ENCODE data around the gene DIP2C. TPM values are rescaled to one million over a fixed set of nuclear protein-coding genes. Genes with fewer than 3 reads are reported as not detected.

DIP2C gene
- total RNA-seq, 1 experiment from 2014 or later: 11.0 TPM

DNA sequence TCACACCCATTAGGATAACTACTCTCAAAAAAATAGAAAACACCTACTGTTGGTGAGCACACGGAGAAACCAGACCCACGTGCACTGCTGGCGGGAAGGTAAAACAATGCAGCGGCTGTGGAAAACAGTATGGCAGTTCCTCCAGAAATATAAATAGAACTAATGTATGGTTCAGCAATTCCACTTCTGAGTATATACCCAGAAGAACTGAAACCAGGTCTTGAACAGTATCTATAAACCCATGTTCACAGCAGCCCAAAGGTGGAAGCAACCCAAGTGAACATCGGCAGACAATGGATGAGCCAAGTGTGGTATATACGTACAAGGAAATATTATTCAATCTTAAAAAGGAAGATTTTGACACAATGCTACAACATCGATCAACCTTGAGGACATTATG, 389.5 kb downstream of the DIP2C start:
- peaks cover 5% of the 10 kb centered on the region; the same call in 1 of the 2 replicates for H3K9me3 Mint-ChIP-seq
- H3K27ac Mint-ChIP-seq: no peak overlapping the region
- ChIA-PET CTCF (no interaction called here), POLR2A (no interaction called here)
- H3K4me1 Mint-ChIP-seq: no peaks in the 10 kb centered on the region
- no peak for TF ChIP-seq GABPB1 (CRISPR knock-in tag; IDR thresholded peaks at IDR 0.05)
- H3K36me3 Mint-ChIP-seq: peaks cover 8% of the 10 kb centered on the region; the same call in 1 of the 2 replicates
- H3K27me3 Mint-ChIP-seq (ENCODE audit: low read depth): no peaks in the 10 kb centered on the region
- H3K4me3 Mint-ChIP-seq: no peak overlapping the region
- no peak for DNase-seq (ENCODE audit: low spot score)
- ATAC-seq: no peak

DNA sequence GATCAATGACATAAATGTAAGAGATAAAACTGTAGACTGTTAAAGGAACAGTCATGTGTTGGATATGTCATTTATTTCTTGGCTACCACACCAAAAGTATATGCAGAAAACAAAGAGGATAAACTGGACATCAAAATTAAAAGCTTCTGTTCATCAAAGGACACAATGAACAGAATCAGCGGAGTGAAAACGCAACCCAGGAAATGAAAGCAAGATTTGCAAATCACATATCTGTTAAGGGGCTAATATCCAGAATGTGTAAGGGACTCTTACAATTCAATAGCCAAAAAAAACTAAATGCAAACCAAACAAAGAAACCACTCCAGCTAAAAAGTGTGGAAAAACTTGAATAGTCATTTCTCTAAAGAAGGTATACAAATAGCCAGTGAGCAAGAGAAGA, 390.0 kb downstream of the DIP2C start:
- ChIA-PET CTCF (no interaction called here), POLR2A (no interaction called here)
- Mint-ChIP-seq H3K27me3 (ENCODE audit: low read depth) (no peaks in the 10 kb centered on the region), H3K27ac (no peak overlapping the region), H3K4me1 (no peaks in the 10 kb centered on the region), H3K36me3 (peaks cover 8% of the 10 kb centered on the region; the same call in 1 of the 2 replicates), H3K9me3 (peaks cover 2% of the 10 kb centered on the region; the same call in 1 of the 2 replicates), H3K4me3 (no peak overlapping the region)
- DNase-seq (ENCODE audit: low spot score) (no peak), ATAC-seq (no peak)
- no peak for TF ChIP-seq NFE2L1 (CRISPR knock-in tag; IDR thresholded peaks at IDR 0.05)
- no peak for TF ChIP-seq ZNF317 (CRISPR knock-in tag; IDR thresholded peaks at IDR 0.05; ENCODE audit: borderline replicate concordance, low read depth)

DNA sequence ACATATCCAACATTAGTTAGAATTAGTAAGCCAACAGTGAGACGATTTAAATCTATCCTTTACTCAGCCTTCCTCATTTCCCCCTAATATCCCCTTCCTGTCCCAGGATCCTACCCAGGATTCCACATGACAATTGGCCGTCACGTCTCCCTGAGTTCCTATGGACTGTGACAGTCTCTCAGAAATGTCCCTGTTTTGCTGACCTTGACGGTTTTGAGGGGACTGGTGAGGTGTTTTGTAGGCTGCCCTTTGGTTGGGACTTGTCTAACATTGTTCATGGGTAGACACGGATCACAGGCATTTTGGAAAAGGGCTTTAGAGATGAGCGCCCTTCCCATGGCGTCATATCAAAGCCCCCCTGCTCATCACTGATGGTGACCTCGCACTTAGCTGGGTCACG, 391.4 kb downstream of the DIP2C start:
- no peaks in the 10 kb centered on the region for H3K9me3 Mint-ChIP-seq
- no peaks in the 10 kb centered on the region for H3K27me3 Mint-ChIP-seq (ENCODE audit: low read depth)
- H3K36me3 Mint-ChIP-seq: peaks cover 8% of the 10 kb centered on the region; the same call in 1 of the 2 replicates
- TF ChIP-seq ETV6 (CRISPR knock-in tag; IDR thresholded peaks at IDR 0.05): no peak
- TF ChIP-seq, protein P1, sequence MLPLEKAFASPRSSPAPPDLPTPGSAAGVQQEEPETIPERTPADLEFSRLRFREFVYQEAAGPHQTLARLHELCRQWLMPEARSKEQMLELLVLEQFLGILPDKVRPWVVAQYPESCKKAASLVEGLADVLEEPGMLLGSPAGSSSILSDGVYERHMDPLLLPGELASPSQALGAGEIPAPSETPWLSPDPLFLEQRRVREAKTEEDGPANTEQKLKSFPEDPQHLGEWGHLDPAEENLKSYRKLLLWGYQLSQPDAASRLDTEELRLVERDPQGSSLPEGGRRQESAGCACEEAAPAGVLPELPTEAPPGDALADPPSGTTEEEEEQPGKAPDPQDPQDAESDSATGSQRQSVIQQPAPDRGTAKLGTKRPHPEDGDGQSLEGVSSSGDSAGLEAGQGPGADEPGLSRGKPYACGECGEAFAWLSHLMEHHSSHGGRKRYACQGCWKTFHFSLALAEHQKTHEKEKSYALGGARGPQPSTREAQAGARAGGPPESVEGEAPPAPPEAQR (CRISPR knock-in tag; IDR thresholded peaks at IDR 0.05): no peak
- TF ChIP-seq SP1 (CRISPR knock-in tag; conservative IDR thresholded peaks at IDR 0.05): no peak
- no peak for TF ChIP-seq KAT7 (CRISPR knock-in tag; IDR thresholded peaks at IDR 0.05; ENCODE audit: borderline replicate concordance)
- no peak for TF ChIP-seq CBFB (CRISPR knock-in tag; IDR thresholded peaks at IDR 0.05; ENCODE audit: low read depth)
- TF ChIP-seq, protein P2, sequence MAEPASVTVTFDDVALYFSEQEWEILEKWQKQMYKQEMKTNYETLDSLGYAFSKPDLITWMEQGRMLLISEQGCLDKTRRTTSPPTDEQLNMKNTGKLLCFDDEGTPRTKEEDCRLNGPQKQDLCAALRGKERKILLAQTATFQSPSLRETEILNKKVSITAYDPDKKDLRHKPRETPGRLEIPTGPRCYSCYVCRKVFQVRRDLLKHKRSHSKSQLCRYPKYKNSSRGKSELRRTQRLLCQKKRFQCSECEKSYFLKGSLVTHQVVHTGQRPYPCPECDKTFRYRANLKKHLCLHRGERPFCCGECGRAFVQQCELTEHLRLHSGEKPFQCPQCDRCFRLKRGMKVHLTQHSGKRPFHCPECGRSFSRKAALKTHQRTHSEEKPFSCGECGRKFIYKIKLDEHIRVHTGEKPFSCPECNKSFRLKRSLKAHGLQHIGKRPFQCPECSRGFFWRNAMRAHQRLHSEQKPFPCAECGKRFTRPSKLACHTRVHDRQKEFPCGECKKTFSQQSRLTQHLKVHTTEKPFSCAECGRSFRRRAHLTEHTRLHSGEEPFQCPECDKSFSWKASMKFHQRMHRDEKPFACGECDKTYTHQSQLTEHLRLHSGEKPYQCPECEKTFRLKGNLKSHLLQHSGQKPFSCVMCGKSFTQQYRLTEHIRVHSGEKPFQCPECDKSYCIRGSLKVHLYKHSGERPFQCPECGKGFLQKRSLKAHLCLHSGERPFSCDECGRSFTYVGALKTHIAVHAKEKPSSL (CRISPR knock-in tag; conservative IDR thresholded peaks at IDR 0.05): no peak
- TF ChIP-seq CREB1 (CRISPR knock-in tag; IDR thresholded peaks at IDR 0.05): no peak
- POLR2A ChIA-PET: no interaction called here
- H3K4me1 Mint-ChIP-seq: no peaks in the 10 kb centered on the region
- H3K4me3 Mint-ChIP-seq: no peak overlapping the region
- H3K27ac Mint-ChIP-seq: no peak overlapping the region
- CTCF ChIA-PET: interaction anchor here (1.3 kb wide), 1 partner anchor 118 kb away, joined by 3 read pairs; no protein-coding TSS in a partner anchor
- ATAC-seq (no peak), DNase-seq (ENCODE audit: low spot score) (no peak)

DNA sequence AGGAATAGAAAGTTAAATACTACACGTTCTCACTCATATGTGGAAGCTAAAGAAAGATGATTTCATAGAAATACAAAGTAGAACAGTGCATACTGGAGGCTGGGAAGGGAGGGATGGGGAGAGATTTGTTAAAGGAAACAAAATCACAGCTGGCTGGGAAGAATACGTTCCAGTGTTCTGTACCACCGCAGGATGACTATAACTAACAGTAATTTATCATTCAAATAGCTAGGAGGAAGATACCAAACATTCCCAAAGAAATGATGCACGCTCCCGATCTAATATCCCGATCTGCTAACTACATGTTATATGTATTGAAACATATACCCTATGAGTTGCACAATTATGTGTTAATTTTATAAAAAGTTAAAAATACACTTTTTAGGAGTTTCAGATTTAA, 391.9 kb downstream of the DIP2C start:
- no peak overlapping the region for H3K27ac Mint-ChIP-seq
- ATAC-seq: no peak
- no peaks in the 10 kb centered on the region for H3K27me3 Mint-ChIP-seq (ENCODE audit: low read depth)
- H3K36me3 Mint-ChIP-seq: peaks cover 8% of the 10 kb centered on the region; the same call in 1 of the 2 replicates
- no peak for DNase-seq (ENCODE audit: low spot score)
- no peak overlapping the region for H3K4me3 Mint-ChIP-seq
- H3K9me3 Mint-ChIP-seq: no peaks in the 10 kb centered on the region
- CTCF ChIA-PET: interaction anchor here (1.3 kb wide), 1 partner anchor 118 kb away, joined by 3 read pairs; no protein-coding TSS in a partner anchor
- POLR2A ChIA-PET: no interaction called here
- no peaks in the 10 kb centered on the region for H3K4me1 Mint-ChIP-seq
- TF ChIP-seq, protein P3, sequence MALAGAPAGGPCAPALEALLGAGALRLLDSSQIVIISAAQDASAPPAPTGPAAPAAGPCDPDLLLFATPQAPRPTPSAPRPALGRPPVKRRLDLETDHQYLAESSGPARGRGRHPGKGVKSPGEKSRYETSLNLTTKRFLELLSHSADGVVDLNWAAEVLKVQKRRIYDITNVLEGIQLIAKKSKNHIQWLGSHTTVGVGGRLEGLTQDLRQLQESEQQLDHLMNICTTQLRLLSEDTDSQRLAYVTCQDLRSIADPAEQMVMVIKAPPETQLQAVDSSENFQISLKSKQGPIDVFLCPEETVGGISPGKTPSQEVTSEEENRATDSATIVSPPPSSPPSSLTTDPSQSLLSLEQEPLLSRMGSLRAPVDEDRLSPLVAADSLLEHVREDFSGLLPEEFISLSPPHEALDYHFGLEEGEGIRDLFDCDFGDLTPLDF (CRISPR knock-in tag; IDR thresholded peaks at IDR 0.05): no peak
- no peak for TF ChIP-seq RORB (CRISPR knock-in tag; IDR thresholded peaks at IDR 0.05)
- no peak for TF ChIP-seq ZNF232 (CRISPR knock-in tag; IDR thresholded peaks at IDR 0.05)
- TF ChIP-seq ZNF416 (CRISPR knock-in tag; IDR thresholded peaks at IDR 0.05): no peak
- TF ChIP-seq ETV6 (CRISPR knock-in tag; IDR thresholded peaks at IDR 0.05): no peak
- no peak for TF ChIP-seq IRF2 (CRISPR knock-in tag; IDR thresholded peaks at IDR 0.05; ENCODE audit: borderline replicate concordance, low read depth)
- no peak for TF ChIP-seq CREM (CRISPR knock-in tag; IDR thresholded peaks at IDR 0.05)
- no peak for TF ChIP-seq ZBTB21 (CRISPR knock-in tag; IDR thresholded peaks at IDR 0.05; ENCODE audit: borderline replicate concordance)
- TF ChIP-seq, protein P2 (CRISPR knock-in tag; conservative IDR thresholded peaks at IDR 0.05): no peak
- TF ChIP-seq ZNF671 (CRISPR knock-in tag; IDR thresholded peaks at IDR 0.05): no peak
- TF ChIP-seq NR2C2 (CRISPR knock-in tag; IDR thresholded peaks at IDR 0.05): no peak
- TF ChIP-seq, protein P4, sequence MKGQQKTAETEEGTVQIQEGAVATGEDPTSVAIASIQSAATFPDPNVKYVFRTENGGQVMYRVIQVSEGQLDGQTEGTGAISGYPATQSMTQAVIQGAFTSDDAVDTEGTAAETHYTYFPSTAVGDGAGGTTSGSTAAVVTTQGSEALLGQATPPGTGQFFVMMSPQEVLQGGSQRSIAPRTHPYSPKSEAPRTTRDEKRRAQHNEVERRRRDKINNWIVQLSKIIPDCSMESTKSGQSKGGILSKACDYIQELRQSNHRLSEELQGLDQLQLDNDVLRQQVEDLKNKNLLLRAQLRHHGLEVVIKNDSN (CRISPR knock-in tag; IDR thresholded peaks at IDR 0.05): no peak
- no peak for TF ChIP-seq NR3C1 (CRISPR knock-in tag; conservative IDR thresholded peaks at IDR 0.05; ENCODE audit: low read depth)

Data from WTC11 (cell line).